ENCODE data around the gene RHCG.

RHCG gene

DNA sequence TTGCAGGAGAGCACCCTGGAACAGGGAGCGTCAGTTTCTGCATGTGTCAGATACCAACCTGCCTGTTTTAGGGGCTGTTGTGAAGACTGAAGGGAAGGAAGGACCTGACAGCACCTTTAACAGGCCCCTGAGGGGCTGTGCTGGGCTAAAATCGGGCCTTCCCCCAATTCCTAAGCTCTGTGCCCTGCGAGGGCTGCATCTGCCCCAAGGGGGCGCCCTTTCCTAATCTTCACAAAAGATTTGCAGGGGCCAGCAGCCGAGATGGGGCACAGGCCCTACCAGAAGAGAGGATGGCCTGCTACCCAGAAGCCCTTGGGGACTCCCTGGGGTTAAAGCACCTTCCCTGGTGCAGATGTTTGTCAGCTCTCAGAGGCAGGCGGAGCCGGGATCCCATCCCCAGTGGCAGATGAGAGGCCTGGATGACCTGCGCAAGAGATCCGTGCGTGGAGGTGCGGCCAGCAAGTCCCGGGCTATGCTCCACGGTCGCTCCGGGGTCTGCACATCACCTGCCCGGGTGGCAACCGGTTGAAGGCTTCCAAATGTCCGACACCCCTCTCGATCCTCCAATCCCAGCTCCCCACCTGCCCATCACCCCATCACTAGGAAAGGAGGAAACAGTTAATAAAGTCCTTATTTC, 53.6 kb downstream of the RHCG start:
- DNase-seq, result peak; percentile 18

GRCh38 chr15:89442155-89442554, 54.2 kb downstream of the RHCG start:
- DNase-seq, result no peak

- DNase-seq, result no peak
Measured at GRCh38 chr15:89441295-89441812, 55.0 kb downstream of the RHCG start.

- no peak for DNase-seq
Measured at GRCh38 chr15:89439764-89440163, 56.6 kb downstream of the RHCG start.

DNA sequence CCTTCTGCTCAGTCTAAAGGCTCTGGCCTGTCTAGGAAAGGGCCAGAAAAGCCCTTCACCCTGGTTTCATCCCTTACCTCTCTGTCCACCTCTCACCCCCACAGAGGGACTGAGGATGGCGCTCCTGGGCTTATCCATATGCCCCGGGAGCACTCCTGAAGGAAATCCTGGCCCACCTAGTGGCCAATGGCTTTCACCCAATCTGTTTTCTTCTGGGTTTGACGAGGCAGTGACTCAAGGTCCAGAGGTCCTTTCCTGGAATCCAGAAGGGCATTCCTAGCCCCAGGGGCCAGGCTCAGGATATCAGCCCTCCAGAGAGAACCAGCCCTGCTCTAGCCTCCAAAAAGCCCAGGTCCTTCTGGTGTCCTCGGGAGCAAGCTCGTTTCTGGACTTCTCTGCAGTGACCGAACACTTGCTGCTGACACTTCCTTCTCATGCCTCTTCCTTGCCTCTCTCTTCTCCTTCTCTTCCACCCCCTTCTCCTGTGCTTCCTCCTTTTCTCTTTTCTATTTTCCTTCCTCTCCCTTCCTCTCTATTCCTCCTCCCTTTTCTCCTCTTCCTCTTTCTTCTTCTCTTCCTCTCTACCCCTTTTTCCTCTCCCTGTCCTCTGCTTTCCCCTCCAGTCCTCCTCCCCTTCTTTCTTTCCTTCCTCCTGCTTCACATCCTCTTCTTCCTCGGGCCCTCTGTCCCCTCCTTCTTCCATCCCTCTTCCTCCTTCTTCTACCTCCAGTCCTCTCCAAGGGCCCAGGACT, 59.6 kb downstream of the RHCG start:
- no peak for DNase-seq

DNA sequence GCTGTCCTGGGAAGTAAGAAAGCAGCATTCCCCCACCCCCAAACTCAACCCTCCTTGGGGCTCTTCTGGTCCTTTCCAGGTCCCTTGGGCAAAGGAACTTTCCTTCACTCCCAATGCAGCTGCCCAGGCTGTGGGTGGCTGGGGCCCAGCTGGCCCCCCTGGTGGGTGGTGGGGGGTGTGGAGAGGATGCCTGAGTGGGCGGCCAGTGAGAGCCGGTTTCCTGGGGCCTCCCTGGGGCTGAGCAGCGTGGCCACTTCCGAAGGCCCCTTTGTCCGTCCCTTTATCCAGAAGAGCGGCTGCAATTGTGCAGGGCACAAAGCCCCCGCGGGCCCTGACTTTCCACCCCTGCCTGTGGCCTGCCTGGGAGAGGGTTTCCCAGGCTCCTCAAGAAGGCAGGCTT, 61.0 kb downstream of the RHCG start:
- DNase-seq, result no peak

GRCh38 chr15:89433686-89434085, 62.7 kb downstream of the RHCG start:
- DNase-seq, result no peak

GRCh38 chr15:89430530-89431341, 65.6 kb downstream of the RHCG start:
- peak; percentile 84 for DNase-seq

GRCh38 chr15:89429986-89430385, 66.4 kb downstream of the RHCG start:
- DNase-seq, result no peak

DNA sequence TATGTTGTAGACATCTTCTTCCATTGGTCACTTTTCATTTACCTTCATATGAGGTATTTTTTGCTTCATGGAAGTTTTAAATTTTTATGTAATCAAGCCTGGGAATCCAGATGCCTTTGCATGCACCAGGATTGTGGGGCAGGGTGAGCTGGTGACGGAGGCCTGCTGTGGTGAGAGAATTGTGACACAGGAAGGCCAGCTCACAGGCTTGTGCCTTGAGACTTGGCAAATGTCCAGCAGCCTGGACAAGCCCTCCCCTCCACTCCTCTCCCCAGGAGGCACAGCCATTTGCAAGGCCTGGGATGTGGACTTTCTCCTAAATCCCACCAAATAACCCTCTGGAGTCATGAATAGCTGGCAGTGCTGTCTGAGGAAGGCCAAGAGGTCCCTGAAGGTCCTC, 67.4 kb downstream of the RHCG start:
- no peak for DNase-seq

DNA sequence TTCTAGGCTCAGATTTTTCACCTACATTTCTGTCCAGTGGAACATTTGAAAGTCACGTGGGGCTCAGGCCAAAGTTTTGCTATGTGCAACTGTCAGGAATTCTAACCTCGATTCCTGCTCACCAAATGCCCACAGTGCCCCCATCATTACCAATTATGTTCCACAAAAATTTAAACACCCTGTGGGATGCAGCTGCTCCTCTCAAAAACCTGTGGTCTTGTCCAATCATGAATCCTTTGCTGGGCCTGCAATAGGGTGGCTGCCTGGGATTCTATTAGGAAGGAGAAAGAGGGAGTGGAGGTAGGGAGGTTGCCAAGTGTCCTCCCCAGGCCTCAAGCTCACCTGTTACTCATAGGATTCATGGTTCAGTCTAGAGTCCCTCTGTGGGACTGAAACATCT, 68.1 kb downstream of the RHCG start:
- DNase-seq, result no peak

DNA sequence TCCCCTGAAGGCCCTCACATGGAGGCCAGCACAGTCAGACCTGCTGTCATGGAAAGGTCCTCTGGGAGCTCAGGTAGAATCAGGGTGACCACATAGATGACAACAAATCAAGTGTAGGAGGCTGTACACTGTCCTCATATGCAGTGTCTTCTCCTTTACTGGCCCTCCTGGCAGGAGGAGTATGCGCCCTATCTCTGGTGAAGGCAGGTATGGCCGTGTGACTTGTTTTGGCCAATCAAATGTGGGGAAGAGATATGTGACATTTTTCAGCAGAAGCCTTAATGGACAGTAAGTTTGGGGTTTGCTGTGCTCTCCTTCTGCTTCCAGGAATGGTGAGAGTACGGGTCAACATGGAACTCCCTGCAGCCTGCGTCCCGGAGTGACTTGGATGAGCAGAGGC, 69.9 kb downstream of the RHCG start:
- DNase-seq, result no peak

DNA sequence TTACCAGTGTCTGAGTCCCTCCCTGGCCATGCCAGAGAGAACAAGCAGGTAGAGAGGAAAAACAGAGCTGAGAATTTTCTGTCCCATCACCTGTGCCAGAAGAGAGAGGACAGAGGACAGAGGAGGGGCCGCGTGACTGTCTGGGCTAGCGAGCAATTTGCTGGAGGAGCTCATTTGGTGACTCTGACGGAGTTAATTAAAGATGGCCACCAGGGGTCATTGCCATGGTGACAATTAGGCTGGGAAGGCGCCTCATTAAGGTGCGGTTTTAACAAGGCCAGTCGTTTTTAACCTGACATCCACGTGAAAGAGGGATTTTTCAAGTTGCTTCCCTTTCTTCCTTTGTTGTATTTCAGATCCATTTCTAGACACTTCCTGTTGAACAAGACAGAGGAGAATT, 72.4 kb downstream of the RHCG start:
- no peak for DNase-seq
